AG04450 (cell line): Measurements from ENCODE around the gene TUBG2. TPM values are rescaled to one million over a fixed set of nuclear protein-coding genes. Genes with fewer than 3 reads are reported as not detected.
"Not testable (repeated sequence)": the region's sequence is repeated elsewhere in the genome, so short reads cannot be mapped to it uniquely, and the experiment has no call there.

Experiments
- CTCF ChIA-PET: fragments of 300-600, 350-600 bp; formaldehyde crosslinking; extraction: SDS; loops from one replicate; lab custom pipeline; 2022; ENCODE audit warnings: antibody characterized with exemption, inconsistent platforms; lab: Charles Lee
- POLR2A ChIA-PET: fragments of 350-600 bp; formaldehyde crosslinking; extraction: SDS; loops from one replicate; lab custom pipeline; 2021; ENCODE audit warnings: antibody characterized with exemption, inconsistent platforms; lab: Yijun Ruan, JAX
- DNase-seq: peaks from one replicate; pipeline ENCODE4 v3.0.0-alpha.2; 2011; ENCODE audit warnings: low read depth, low spot score
- H3K27ac ChIP-seq: one replicate; pipeline ENCODE4 v1.5.1; 2012; ENCODE audit warnings: low read depth, low read length, control low read depth
- H3K27me3 ChIP-seq: one replicate; pipeline ENCODE4 v1.6.0; 2012; ENCODE audit warnings: low read length; ENCODE audit not compliant: control insufficient read depth, insufficient read depth
- H3K4me3 ChIP-seq: 2 replicates; pipeline ENCODE4 v1.5.1; 2011; ENCODE audit warnings: mild to moderate bottlenecking, low read depth, low read length, control low read depth
- H3K9me3 ChIP-seq: 2 replicates; pipeline ENCODE4 v1.5.1; 2012; ENCODE audit warnings: low read length; ENCODE audit not compliant: control insufficient read depth, insufficient read depth
- polyA plus RNA-seq: library from polyadenylated mRNA; depleted of rRNA; stranded (reverse); fragments of >200 nt; gene quantifications from 2 replicates; pipeline ENCODE4 v1.2.3, GENCODE V29; 2011
- TF ChIP-seq, protein P1 (sequence below): IDR thresholded peaks from 2 replicates; pipeline ENCODE4 v1.5.1; 2011; ENCODE audit warnings: low read depth, low read length, control low read depth, inconsistent platforms

Gene TUBG2
- polyA plus RNA-seq, 1 experiment: 7.8 TPM

DNA sequence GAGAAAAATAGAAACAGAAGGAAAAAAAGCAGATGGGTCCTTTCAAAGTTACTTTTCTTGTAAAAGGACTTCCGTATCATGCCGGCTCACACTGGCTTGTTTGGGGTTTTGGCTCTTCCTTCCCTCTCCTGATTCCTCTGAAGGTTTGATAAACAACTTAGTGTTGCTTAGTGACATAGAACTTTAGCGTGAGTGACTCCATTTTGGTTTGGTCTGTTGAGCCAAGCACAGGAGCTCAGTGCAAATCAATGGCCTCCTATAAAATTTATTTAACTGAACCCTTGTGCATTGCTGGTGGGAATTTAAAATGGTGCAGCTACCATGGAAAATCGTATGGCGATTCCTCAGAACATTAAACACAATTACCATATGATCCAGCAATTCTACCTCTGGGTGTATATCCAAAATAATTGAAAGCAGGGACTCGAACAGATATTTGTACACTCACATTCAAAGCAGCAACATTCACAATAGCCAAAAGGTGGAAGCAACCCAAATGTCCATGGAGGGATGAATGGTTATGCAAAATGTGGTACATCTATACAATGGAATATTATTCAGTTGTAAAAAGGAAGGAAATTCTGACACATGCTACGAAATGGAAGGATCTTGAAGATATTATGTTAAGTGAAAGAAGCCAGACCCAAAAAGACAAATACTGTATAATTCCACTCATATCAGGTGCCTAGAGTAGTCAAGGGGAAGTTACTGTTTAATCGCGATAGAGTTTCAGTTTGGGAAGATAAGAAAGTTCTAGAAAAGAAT is 1.1 kb upstream of the TUBG2 start:
- CTCF ChIA-PET: no interaction called here
- TF ChIP-seq, protein P1, sequence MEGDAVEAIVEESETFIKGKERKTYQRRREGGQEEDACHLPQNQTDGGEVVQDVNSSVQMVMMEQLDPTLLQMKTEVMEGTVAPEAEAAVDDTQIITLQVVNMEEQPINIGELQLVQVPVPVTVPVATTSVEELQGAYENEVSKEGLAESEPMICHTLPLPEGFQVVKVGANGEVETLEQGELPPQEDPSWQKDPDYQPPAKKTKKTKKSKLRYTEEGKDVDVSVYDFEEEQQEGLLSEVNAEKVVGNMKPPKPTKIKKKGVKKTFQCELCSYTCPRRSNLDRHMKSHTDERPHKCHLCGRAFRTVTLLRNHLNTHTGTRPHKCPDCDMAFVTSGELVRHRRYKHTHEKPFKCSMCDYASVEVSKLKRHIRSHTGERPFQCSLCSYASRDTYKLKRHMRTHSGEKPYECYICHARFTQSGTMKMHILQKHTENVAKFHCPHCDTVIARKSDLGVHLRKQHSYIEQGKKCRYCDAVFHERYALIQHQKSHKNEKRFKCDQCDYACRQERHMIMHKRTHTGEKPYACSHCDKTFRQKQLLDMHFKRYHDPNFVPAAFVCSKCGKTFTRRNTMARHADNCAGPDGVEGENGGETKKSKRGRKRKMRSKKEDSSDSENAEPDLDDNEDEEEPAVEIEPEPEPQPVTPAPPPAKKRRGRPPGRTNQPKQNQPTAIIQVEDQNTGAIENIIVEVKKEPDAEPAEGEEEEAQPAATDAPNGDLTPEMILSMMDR: no peak
- DNase-seq: no peak
- Histone ChIP-seq H3K9me3 (no peaks in the 10 kb centered on the region), H3K4me3 (no peak overlapping the region), H3K27ac (no peak overlapping the region), H3K27me3 (no peaks in the 10 kb centered on the region)
- POLR2A ChIA-PET: interaction anchor here (0.7 kb wide), 1 partner anchor 48 kb away, joined by 7 read pairs; no protein-coding TSS in a partner anchor

DNA sequence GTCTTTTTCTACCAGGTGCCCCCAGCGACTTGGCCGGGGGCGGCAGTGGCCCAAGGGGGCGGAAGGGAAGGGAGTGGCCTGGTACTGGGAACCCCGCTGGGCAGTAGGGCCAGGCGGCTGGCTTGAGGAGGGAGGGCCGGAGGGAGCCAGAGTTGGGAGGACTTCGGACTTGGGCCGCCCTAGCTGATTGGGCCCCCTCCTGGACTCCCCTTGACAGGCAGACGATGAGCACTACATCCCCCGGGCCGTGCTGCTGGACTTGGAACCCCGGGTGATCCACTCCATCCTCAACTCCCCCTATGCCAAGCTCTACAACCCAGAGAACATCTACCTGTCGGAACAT is 819 bp downstream of the TUBG2 start:
- H3K27ac ChIP-seq, H3K27me3 ChIP-seq, CTCF ChIA-PET, DNase-seq, H3K4me3 ChIP-seq, H3K9me3 ChIP-seq: not testable (repeated sequence)
- POLR2A ChIA-PET: interaction anchor here (1.1 to 1.6 kb wide), 2 partner anchors 10 to 41 kb away, joined by 3 to 5 read pairs; no protein-coding TSS in a partner anchor

- TF ChIP-seq, protein P1: no peak
- ChIA-PET POLR2A (interaction anchor here (1.1 to 1.2 kb wide), 2 partner anchors 16 to 42 kb away, joined by 3 read pairs; partner anchors contain the start of gene PLEKHH3), CTCF (interaction anchor here (0.7 to 2.1 kb wide), 3 partner anchors 13 to 82 kb away, joined by 3 to 7 read pairs (median 3); no protein-coding TSS in a partner anchor)
- Histone ChIP-seq H3K4me3 (no peak overlapping the region), H3K27me3 (no peaks in the 10 kb centered on the region), H3K9me3 (no peaks in the 10 kb centered on the region), H3K27ac (no peak overlapping the region)
- DNase-seq: no peak
Measured at GRCh38 chr17:42660692-42661345, 1.7 kb downstream of the TUBG2 start.

DNA sequence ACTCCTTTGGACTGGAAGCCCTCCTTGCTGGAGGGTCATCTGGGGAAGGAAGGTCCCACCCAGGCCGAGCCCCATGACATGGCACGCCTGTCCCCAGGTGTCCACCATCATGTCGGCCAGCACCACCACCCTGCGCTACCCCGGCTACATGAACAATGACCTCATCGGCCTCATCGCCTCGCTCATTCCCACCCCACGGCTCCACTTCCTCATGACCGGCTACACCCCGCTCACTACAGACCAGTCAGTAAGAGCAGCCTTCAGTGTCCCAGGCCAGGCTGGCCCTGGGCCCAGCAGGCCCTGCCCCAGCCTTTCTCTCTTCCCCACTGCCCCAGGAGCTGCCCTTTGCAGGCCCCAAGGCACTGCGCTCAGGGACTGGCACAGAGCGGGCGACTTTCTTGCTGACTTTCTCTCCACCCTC is 6.5 kb downstream of the TUBG2 start:
- ChIA-PET CTCF (no interaction called here), POLR2A (interaction anchor here (0.6 kb wide), 1 partner anchor 1556 kb away, joined by 6 read pairs; no protein-coding TSS in a partner anchor)
- H3K27me3 ChIP-seq: no peaks in the 10 kb centered on the region
- no peaks in the 10 kb centered on the region for H3K9me3 ChIP-seq
- no peak overlapping the region for H3K4me3 ChIP-seq
- TF ChIP-seq, protein P1: no peak
- no peak for DNase-seq
- no peak overlapping the region for H3K27ac ChIP-seq

GRCh38 chr17:42666126-42666525 is 7.0 kb downstream of the TUBG2 start:
- DNase-seq, CTCF ChIA-PET, H3K27ac ChIP-seq, H3K9me3 ChIP-seq, H3K4me3 ChIP-seq, H3K27me3 ChIP-seq, POLR2A ChIA-PET: not testable (repeated sequence)
